D341Med (cell line): ENCODE results near the gene CLEC20A.

Source experiments
- DNase-seq: peaks from one replicate; pipeline ENCODE4 v3.0.0; 2012; ENCODE audit warnings: low spot score

Gene CLEC20A

DNA sequence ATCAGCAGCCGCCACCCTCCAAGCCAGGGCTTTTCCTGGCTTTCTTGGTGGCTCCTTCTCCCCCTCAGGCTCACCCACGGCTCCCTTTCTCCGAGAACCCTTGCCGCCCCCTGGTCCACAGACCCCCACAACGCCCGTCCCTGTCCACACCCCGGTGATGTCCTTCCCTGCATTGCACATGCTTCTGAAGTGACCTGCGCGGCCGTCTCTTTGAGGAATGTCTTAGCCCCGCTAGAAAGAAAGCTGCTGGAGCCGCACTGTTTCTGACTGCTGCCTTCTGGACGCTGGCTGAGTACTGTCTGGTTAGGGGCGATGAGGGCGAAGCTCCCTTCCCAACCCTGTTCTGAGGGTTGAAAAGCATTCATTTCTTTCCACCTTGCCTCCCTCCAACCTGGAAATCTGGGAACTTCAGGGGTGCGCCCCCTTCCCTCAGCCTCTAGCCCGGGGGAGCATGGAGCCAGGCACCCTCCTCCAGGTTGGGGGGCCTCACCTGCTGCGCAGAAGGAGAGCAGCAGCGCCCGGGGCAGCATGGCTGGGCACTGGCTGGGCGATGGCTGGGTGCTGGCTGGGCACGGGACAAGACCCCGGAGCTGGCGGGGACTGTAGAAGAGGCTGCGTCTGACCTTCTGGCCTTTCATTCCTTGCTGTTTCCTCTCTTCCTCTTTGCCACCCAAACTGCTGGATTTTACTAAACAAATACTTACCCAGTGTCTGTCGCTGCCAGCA lies at the start of gene CLEC20A:
TSS of gene CLEC20A (minus strand) at position 555 of the 726 bp plus-strand sequence. CDS start at position 530, 25 bp downstream.
- no peak for DNase-seq

DNA sequence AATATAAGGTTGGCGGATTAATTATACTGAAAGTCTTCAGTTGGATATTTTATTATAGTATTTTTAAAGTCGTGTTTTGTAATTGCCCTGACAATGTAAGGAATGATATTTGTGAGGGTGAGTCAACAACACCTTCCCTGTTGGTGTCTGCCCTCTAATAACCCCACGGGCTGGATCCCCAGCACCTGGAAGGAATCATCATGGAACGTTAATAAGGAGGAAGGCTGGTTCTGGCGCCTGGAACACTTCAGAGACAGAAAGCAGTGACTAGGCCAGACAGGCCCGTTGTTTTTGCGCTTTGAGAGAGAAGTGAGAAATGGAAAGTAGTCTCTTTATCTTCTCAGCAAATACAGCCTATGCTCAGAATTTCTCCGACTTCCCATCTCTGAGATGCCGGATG lies 47.8 kb upstream of the CLEC20A start:
- no peak for DNase-seq

DNA sequence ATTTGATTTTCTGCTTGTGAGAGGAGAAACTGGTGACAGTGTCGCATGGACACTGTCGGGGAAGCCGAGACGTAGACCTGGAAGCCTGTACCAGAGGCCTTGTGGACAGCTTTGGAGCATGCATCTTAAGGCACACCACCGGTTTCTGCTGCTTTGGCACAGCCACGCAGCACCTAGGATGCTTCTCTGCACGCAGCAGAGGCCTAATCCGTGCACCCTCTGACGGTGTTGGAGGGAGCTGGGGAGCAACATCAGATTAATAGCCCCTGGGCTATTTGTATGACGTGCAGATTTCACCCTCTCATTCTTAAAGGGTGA lies 46.5 kb upstream of the CLEC20A start:
- DNase-seq = no peak

DNA sequence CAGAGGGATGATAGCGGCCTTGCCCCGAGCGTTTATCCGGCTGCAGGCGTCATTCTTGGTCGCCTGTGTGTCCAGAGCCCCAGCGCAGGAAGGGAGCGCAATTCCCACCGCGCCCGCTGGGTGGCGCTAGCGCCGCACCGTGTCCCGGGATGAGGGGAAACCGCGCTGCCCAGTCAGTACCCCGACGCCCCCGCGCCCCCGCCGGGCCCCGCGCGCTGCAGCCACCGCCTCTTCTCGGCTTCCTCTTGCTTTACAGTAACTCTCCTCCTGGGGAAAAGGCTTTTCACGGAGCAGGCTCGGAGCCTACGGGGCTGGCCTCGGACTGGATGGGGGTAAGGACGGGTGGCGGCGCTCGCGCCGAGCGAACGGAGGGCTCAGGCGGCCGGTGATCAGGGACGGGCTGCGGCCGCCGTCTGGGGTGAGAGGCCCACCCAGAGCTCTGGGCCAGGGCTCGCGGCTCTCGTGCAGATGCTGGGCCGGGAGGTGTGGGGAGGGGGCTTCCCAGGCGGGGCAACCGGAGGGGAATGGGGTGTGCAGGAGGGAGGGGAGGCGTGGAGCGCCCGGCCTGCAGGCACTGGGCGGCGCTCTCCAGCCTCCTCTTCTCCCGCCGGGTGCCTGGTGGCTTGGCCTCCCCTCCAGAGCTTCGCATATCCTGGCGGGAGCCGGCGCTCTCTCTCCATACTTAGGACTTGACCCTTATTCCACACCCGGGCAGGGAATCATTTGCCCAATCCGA lies 46.0 kb upstream of the CLEC20A start:
- DNase-seq = peak; percentile 97

DNA sequence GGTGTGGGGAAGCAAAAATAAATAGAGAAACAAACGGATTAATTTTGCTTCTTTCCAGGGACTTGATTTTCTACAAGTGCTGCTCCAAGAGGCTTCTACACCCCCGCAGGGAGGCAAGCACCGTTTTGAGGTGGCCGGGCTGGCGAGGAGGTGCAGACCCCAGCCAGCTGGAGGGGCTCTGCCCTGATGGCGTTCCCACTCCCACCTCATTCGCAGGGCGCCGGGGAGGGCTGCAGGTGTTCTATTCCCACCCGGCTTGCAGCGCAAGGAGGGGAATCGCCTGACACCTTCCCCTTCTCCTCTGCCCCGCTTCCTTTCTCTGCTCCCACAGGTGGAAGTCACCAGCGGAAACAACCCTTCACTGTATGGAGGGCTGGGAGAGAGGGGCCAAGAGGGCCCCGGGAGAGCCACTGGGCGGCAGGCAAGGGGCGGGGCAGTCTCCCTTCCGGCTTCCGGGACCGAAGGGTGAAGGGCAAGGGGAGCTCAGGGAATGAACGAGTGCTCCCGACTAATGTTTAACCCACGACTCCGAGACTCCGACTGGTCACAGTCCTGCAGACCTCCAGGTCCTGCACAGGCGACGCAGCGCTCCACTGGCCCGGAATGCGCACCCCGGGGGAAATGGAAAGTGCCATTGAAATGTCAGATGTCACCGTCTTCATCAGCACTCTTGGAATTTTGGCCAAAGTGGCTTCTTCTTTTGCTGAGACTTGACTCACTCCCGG lies 45.2 kb upstream of the CLEC20A start:
- DNase-seq = peak; percentile 73

DNA sequence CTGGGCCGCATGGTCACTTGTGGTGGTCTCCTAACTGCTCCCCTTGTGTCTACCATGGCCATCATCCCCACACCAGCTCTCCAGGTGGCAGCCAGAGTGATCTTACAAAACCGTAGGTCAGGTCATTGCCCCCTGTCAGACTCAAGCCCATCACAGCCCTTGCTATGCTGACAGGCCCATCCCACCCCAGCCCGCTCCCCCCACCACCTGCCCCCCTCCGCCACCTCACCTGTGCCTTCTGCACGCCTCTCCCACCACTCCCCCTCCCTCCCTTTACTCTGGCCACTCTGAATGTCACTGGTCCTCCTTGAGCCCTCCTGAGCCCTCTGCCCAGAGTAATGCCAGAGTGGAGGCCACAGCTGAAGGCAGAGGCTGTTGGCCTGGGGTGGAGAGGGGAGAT lies 44.6 kb upstream of the CLEC20A start:
- peak; percentile 26 for DNase-seq

DNA sequence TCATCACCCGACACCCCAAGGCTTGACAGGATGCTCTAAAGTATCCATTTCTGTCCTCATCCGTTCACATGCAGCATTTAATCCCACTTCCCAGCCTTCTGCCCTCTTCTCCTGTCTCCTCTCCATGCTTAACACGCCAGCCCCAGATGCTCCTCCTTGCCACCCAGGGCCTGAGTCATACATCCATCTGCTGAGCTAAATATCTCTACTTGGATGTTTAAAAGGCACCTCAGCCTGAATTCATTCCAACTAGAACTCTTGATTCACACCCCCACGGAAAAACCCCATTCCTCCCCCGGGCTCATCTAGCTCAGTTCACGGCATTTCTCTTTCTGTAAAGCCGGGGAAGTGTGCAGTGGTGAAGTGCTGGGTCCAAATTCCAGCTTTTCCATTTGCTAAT lies 43.9 kb upstream of the CLEC20A start:
- peak; percentile 15 for DNase-seq

DNA sequence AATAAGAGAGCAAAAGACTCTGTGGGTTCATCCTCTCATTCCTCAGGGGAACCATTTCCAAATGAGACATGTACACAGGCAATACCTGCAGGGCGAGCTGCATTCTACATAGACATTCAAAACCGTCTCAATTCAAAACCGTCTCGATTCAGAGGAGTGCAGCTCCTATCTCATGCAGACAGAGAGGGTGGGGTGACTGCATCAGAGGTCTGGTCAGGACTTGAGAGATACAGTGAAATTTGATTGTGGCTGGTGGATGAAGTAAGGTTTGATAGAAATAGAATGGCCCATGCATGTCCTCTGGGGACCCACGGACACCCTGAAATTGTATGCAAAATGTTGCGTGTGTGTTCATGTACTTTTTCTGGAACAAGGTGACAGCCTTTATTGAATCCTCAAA lies 43.4 kb upstream of the CLEC20A start:
- peak; percentile 12 for DNase-seq

DNA sequence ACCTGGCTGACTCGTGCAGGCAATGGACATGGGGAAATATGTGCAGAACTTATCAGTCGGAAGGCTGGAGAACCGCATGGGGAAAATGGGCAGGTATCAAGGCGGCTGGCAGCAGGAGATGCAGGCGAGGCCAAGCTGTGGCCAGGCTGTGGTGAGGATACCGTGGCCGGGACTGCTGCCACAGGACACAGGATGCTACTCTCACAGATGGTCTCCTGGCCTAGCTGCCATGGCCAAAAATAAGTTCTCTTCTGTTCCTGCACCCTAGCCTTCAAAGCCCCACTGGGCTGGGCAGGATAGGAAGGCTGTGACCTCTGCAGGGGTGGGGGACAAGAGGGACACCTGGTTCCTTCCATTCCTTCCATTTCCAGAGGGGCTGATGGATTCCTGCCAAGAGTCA lies 42.5 kb upstream of the CLEC20A start:
- DNase-seq = peak; percentile 17

DNA sequence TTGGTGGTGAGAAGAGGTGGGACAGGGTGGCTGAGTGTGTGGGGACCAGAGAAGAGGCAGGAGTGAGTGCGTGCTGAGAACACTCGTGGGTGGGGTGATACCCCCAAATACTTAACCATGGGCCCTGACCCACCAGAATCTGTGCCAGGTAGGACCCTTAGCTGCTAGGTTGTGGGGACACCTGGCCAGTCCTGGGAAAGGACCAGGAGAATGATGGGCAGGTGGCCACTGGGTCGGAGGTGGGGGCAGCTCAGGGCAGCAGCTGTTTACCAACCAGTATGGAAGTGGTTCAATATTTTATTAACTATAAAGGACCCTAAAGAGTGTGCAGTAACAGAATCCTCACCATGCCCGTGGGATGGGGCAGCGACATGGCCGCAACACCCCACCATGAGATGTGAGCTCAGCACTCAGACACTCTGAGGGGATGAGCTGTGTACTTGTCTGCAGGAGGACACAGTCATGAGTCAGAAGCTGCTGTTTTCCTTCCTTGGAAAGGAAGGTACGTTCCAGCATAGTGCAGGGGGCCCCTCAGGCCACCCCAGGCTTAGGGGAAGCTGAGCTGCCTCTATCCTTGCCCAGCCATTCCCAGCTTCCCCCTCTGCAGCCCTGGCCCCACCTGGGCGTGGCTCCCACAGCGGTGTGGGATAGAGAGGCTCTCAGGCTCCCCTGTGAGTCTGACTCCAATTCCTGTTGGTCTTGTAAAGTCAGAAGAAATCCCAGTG lies 41.6 kb upstream of the CLEC20A start:
- DNase-seq = peak; percentile 16

DNA sequence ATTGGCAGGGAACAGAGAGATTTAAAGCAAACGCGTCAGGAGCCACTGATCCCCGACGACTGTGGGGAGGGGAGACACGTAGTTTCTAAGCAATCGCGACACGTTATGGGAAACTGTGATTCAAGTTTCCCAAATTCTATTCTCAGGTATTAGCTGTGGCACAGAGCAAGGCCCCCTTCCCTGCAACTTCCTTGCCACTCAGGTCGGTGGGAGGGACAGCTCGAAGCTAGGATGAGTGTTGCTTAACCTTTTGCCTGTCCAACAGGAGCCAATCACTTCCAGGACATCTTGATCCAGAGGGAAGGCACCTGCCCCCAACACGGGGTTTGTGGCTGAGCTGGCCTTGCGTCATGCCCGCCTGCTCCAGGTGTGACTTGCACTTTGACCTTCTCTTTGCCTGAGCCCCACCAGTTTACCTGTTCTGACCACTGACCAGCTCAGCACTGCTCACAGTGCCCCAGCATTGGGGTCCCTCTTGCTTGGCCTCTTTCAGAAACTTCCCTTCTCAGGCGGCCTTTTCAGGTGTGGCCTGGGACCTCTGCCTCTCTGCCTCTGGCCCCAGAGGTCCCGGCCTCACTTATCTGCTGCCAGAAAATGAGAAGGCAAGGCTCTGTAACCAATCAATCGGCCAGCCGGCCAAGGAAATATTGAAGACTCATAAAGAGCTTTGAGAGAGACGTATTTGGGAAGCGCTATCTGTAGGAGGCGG lies 40.8 kb upstream of the CLEC20A start:
- DNase-seq = no peak

DNA sequence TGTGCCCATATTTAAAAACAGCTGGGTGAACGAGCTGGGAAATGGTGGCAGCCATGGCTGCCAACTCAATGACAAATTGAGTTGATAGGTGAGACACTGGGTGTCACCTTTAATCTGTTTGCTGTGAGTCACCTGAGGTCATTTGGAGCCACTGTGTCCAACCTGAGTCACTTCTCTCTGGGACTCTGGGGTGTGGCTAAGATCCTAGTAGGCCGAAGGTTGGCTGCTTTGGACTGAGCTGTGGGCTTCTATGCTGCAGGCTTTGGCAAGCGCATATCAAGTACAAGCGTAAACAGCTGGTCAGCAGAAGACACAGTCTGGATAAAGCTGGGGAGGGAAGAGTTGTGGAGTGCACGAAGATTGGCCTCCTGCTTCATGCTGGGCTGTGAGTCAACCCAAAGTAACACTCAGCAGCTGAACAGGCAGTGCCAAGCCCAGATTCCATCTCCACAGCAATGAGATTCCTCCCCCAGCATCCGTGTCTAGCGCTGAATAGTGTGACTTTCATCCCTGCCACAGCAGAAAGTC lies 40.1 kb upstream of the CLEC20A start:
- DNase-seq = no peak

DNA sequence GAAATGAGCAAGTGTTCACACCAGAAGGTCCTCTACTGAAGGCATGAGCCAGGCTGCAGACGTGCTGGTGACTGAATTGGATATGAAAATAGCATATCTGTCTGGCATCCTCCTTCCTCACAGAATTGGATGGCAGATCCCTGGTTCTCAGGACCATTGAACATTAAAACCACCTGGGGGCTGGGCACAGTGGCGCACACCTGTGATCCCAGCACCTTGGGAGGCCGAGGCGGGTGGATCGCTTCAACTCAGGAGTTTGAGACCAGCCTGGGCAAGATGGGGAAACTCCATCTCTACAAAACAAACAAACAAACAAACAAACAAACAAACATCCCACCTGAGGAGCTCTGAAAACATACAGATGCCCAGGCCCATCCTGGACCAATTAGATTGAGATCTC lies 39.6 kb upstream of the CLEC20A start:
- DNase-seq = no peak

DNA sequence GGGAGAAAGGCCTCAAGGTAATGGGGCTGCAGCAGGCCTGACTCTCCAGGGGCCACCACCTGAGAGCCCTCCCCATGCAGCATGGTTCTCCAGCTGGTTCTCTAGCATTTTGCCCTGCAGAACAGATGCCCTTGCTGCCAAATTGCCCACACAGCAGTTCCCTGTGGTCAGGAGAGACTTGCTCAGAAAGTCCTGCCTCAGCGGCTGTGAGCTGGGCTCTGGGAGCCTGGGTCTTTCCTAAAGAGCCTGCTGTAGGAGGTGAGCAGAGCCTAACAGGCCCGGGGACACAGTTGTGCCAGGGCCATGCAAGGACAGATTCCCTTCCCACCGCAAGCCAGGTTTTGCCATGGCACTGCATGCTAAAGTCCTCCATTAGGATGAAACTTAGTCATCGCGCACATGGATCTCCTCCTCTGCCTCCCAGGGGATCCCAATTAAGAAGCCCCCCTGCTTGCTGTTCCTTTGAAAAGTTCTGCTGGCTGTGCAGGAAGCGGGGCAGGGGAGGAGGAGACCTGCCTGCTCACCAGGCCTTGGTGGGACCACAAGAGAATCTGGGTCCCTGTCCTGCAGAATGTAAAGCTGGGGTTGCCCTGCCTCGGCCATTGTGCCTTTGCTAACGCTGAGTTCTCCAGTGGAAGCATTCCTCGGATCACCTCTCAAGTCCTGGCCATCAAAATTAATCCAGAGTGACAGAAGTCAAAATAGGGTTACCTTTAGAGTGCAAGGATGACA lies 37.5 kb upstream of the CLEC20A start:
- DNase-seq = no peak

DNA sequence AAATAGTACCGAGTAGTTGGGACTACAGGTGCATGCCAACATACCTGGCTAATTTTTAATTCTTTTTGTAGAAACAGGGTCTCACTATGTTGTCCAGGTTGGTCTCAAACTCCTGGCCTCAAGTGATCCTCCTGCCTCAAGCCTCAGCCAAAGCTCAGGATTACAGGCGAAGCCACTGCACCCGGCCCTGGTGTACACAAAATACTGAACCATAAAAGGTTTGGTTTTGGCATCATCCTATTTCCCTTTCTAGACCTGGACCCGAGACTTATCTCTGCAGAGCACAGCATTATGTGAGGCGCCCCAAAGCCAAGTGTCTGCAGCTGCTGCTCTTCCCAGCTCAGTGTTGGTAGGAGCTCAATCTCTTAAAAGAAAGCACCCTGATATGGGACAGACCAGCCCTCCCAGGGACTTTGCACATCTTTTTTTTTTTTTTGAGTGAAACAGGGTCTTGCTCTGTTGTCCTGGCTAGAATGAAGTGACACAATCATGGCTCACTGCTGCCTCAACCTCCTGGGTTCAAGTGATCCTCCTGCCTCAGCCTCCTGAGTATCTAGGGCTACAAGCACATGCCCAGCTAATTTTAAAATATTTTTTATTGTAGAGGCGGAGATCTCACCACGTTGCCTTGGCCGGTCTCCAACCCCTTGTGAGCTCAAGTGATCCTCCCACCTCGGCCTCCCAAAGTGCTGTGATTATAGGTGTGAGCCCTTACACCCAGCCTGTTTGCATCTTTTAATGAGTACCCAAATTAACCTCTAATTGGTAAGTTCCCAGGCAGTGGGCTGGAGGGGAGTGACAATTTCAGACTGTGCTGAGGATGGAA lies 36.6 kb upstream of the CLEC20A start:
- no peak for DNase-seq

DNA sequence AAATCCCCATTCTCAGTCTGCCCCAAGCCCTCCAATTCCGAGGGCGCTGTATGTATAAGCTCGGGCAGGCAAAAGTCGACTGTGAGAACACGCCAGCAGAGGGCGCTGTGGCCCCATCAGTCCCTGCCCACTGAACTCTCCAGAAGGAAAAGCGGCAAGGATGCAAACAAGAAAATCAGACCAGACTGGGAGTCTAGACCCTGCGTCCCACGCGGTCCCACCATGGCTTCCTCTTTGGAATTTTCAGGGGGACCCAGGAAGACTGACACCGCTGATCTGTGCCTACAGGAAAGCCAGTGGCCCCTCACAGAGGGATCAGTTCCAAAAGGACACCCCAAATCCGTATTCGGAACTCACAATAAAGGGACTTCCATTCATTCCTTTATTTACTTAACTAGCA lies 35.6 kb upstream of the CLEC20A start:
- DNase-seq = peak; percentile 90

DNA sequence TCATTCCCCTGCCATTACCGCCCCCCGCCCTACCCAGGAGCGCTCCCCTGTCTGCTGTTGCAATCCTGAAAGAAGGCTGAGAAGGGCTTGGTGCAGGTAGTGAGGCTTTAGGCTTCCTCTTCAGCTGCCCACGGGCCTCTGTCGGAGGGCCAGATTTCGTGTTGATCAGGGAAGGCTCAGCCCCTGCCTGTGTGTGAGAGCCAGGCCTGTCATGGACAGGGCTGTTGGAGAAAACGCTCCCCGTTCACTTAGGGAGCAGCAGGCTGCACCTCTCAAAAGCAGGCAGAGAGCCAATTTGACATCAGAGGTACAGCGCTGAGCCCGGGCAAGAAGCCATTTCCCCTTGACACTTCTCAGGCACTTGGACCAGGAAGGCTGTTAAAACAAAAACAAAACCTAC lies 35.1 kb upstream of the CLEC20A start:
- DNase-seq = no peak

DNA sequence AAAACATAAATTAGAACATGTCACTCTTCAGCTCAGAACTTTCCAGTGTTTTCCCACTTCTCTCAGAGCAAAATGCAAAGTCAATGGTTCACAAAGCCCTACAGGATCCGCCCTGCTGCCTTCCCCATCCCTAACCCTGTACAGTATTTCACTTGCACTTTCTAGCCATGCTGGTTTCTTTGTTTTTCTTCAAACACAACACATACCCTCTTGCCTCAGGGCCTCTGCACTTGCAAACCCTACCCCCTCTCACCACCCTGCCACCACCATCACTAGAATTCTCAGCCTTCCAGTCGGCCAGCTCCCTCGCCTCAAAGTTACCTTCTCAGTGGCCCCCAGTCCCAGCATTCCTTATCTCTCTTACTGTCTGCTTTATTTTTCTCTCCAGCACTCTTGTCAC lies 33.7 kb upstream of the CLEC20A start:
- DNase-seq = no peak

DNA sequence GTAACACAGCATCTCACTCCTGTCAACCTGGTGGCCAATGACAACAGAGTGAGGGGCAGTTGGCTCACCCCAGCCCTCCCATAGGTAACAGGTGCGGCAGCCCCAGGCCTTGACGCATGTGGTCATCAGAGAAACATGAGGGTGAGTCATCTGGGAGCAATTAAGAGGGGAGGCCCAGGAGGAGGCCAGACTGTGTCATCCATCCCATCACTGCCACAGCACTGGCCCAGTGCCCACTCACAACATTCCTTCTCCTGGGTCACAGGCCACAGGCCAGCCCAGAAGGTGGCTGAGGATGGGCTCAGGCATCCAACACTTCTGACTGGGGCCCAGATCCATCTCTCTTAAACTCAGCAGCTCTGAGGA lies 33.3 kb upstream of the CLEC20A start:
- no peak for DNase-seq
